CD4-positive, alpha-beta T cell treated with Interleukin-10 for 1 hour (primary cell): ENCODE measurements around the gene PRKCA.
"Not testable (repeated sequence)": the region's sequence is repeated elsewhere in the genome, so short reads cannot be mapped to it uniquely, and the experiment has no call there.

ENCODE experiments used
- DNase-seq: peaks from one replicate; pipeline ENCODE4 v3.0.0-alpha.2; 2020

Gene PRKCA

DNA sequence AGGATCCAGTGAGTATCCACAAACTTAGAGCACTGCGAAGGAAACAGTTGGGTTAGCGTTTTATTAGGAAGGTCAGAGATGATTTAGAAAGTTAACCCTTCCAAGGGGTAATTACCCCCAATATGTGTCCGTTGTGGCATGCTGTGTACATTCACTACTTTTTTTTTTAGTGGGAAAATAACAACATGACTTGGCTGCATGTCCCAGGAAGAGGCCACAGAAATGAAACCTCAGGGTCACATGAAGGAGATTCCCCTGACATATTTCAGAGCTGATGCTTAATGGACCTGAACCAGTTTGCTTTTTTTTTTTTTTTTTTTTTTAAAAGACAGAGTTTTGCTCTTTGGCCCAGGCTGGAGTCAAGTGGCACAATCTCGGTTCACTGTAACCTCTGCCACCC is 167.5 kb downstream of the PRKCA start:
- DNase-seq, result no peak

DNA sequence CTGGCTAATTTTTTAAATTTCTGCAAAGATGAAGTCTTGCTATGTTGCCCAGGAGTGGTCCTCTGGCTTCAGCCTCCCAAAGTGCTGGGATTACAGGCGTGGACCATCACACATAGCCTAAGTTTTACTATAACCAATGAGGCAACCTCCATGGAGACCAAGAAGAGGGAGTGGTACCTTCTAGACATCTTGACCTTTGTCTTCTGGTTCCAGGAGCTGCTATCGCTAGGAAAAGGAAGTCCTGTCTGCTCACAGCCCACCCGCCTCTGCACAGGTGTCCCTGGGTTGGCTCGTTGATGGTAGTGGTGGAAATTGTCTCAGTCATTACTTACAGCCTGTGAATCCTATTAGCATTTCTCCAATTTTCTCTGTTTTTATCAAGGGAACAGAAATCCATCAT is 169.7 kb downstream of the PRKCA start:
- DNase-seq, result no peak

DNA sequence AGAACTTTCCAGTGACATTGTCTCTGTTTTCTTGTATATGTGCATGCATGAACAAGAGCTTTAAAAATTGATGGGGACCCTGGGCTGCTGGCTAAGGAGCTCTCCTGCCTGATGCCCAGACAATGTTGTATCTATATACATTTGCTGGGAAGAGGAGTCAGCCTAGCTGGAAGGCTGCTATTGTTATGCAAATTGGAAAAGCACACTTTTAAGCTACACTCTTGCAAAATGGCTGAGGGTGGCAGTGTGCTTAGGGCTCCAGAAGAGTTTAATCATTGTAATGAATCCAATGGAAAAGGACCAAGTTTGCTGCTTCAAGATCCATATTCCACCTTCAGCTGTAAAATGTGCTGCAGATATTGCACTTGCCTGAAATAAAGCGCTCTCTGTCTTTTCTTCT is 171.8 kb downstream of the PRKCA start:
- no peak for DNase-seq

DNA sequence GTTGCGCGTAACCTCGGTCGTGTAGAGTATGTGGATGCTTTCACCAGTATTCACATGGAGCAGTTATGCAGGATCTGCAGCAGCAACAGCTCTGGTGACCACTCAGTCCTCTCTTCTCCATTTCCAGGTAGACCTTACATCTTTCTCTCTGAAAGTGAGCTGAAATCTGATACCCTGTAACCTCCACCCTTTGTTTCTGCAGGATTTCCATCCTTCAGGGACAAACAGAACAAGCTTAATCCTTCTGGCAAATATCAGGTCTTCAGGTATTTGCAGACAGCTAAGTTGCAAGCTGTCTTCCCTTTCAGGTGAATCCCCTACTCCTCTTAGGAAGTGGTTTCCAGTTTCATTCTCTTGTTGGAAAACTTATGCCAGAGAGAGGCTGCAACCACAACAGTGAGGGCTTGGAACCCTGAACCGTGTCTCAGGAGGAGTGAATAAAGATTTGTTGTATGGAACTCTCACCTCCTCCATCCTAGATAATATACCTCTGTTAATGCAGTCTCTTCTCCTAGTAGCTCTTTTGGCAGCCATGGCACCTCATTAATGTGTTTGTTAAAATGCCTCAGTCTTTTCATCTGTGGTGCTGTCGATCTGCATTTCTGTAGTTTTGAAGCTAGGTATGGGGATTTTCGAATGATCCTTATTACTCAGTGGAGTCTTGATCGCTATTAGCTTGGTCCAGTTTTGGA is 172.5 kb downstream of the PRKCA start:
- DNase-seq, result no peak

DNA sequence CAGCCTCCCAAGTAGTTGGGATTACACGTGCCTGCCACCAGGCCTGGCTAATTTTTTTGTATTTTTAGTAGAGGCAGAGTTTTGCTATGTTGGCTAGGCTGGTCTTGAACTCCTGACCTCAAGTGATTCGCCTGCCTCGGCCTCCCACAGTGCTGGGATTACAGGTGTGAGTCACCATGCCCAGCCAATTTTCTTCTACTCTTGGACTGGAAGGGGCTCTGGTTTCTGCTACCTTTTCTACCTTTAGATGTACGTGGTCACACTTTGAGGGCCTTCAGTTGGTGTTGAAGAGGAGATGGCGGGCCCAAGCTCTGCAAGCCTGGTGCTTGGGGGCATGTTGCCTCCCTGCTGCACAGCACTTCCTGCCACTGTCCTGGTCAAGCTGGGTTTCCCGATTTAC is 173.6 kb downstream of the PRKCA start:
- no peak for DNase-seq

DNA sequence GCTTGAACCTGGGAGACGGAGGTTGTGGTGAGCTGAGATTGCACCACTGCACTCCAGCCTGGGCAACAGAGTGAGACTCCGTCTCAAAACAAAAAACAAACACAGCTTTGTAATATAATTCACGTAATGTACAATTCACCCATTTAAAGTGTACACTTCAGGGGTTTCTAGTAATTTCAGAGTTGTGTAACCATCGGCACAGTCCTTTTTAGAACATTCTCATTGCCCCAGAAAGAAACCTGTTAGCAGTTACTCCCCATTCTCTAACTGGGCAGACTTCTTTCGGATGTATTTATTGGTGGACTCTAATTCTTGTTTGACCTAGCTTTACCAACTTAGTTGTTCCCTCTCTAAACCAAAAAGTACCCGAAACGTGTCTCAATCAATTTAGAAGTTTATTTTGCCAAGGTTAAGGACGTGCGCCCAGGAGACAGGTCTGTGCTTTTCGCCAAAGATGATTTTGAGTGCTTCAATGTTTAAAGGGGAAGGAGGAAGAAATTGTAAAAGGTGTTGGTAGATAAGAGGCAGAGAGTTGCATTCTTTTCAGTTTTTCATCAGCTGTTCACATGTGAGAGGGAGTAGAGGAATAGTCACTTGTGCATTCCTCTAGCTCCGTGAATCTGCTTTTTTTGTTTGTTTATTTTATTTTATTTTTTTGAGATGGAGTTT is 175.3 kb downstream of the PRKCA start:
- no peak for DNase-seq

DNA sequence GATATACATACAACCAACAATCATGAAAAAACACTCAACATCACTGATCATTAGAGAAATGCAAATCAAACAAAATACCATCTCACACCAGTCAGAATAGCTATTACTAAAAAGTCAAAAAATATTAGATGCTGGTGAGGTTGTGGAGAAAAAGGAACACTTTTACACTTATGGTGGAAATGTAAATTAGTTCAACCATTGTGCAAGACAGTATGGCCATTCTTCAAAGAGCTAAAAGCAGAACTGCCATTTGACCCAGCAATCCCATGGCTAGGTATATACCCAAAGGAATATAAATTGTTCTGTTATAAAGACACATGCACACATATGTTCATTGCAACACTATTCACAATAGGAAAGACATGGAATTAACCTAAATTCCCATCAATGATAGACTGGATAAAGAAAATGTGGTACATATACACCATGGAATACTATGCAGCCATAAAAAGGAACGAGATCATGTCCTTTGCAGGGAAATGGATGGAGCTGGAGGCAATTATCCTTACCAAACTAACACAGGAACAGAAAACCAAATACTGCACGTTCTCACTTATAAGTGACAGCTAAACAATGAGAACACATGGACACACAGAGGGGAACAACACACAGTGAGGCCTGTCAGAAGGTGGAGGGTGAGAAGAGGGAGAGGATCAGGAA is 176.9 kb downstream of the PRKCA start:
- not testable (repeated sequence) for DNase-seq

DNA sequence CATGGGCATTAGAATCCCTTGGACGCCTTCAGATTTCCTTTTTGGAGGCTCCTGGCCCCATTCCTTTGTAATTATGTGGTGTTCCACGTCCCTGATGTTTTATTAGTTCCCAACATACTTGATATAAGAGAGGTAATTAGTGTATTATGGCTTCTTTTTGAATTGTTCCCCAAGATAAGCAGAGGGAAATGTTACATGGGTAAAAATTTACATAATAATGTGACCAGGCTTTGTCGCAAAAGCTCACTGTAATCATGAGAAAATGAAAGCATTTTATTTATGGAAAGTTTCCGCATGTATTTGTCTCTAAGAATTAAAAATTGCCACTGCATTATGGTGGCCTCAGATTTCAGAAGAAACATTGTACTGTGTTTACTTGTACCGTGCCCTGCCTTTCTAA is 177.8 kb downstream of the PRKCA start:
- no peak for DNase-seq

DNA sequence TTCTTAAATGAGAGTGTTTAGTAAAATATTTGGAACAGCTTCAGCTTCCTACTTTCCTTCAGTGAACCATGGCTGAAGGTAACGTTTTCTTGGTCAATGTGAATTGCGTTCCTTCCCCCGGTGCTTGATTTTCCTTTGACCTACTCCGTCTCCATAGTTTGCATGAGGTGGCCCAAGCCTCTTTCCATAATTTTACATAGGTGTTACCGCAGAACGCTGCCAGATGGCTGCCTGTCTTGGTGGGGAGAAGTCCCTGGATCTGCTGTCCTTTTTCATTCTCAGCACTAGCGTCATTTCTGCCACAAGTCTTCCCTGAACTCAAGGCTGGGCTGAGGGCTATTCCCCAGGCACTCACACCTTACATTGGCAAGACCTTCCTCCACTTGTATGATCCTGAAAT is 178.4 kb downstream of the PRKCA start:
- DNase-seq, result no peak

DNA sequence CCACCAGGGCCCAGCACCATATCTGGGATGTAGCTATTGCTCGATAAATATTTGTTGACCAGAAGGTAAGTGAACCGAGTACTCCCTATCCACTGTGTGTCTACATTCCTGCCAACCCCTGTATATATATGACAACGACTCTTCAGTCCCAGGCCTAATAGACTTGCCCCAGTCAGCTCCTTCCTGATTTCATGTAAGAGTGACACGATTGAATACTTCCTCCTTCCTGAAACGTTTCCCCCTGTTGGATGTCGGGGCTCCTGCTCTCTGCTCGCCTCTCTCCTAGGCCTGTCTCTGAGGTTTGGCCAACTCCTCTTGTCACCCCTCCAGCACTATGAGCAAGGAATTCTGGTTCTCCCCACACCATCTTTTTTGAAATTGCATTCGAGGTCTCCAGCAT is 178.9 kb downstream of the PRKCA start:
- DNase-seq, result no peak

DNA sequence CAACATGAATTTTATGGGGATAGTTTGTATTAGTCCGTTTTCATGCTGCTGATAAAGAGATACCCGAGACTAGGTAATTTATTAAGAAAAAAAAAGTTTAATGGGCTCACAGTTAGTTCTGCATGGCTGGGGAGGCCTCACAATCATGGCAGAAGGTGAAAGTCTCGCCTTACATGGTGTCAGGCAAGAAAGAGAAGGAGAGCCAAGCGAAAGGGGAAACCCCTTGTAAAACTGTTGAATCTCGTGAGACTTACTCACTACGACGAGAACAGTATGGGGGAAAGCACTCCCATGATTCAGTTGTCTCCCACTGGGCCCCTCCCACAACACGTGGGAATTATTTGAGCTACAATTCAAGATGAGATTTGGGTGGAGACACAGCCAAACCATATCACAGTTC is 181.5 kb downstream of the PRKCA start:
- DNase-seq, result no peak

DNA sequence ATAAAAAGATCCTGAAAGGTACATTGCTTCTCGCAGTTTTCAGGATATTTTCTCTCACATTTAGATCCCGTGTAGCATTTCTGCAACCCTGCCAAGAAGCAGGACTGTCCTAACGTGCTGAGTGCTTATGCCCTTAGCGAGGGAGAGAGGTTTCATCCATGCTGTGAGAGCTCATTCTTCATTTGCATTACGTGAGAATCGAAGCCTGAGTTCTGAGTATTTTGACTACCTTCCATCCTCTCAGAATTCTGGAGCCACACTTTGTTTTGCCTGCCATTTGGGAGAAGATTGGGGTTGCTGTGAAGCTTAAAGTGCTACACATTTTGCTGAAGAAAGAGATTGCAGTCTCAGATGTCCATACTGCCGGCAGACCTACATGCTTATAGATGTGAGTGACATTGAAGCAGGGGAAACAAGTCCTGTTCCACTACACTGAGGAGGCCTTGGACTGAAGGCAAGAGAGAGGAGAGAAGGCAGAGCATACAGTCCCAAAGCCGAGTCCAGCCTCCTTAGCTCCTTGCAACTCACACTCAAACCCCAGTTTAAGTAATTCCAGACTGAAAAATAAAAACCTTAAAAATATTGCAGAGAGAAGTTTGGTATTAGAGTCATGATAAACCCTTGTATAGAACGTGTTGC is 183.0 kb downstream of the PRKCA start:
- no peak for DNase-seq

DNA sequence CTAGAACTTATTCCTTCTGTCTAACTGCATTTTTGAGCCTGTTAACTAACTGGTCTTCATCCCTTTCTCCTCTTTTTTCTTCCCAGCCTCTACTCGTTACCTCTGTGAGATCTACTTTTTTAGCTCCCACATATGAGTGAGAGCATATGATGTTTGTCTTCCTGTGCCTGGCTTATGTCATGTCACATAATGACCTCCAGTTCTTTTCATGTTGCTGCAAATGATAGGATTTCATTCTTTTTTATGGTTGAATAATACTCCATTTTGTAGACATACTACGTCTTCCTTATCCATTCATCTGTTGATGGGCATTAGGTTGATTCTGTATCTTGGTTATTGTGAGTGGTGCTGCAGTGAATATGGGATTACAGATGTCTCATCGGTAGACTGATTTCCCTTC is 184.7 kb downstream of the PRKCA start:
- no peak for DNase-seq

DNA sequence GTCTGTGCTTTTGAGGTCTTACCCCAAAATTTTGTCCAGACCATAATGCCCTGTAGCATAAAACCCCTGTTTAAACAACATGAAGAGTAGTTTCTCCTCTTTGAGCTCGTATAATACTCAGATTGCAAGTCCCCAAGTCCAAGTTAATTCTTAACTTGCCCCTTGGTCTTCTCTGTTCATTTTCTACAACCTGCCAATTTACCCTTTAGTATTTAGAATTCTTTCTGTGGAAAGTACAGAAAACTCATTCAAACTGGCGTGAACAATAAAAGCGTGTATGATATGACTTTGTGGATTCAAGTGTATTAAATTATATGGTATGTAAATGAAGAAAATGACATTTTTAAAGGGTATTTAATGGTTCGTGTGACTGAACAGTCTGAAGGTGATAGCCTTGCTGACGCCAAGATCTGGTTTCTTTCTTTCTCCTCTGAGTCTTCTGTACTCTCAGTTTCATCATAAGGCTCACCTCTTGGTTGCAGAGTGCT is 185.6 kb downstream of the PRKCA start:
- no peak for DNase-seq

DNA sequence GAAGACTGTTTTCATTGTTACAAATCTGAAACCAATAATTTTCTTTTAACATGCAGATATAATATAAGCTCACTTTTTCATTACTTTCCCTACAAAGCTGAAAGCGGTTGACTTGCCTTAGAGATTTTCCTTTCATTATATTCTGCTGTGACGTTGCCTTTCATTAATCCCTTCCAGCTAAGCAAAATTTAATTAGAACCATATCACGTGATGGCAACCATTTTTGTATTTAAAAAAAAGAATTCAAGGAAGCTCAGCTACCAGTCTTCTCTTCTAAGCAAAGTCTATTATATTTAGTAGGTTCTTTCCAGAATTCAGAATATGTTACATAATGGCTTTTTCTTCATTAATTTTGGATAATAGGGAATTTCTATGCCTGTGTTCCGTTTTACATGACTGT is 186.5 kb downstream of the PRKCA start:
- no peak for DNase-seq

DNA sequence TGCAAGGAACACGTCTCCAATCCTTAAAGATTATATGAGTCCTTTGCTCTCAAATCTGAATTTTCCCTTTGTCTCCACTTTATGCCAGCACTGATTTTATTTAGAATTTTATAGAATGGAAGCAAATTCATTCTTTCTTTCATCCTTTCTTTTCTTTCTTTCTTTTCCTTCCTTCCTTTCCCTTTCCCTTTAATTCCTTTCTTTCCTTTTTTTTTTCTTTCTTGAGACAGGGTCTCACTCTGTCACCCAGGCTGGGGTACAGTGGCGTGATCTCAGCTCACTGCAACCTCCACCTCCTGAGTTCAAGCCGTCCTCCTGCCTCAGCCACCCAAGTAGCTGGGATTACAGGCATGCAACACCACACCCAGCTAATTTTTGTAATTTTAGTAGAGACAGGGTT is 187.2 kb downstream of the PRKCA start:
- DNase-seq, result not testable (repeated sequence)

DNA sequence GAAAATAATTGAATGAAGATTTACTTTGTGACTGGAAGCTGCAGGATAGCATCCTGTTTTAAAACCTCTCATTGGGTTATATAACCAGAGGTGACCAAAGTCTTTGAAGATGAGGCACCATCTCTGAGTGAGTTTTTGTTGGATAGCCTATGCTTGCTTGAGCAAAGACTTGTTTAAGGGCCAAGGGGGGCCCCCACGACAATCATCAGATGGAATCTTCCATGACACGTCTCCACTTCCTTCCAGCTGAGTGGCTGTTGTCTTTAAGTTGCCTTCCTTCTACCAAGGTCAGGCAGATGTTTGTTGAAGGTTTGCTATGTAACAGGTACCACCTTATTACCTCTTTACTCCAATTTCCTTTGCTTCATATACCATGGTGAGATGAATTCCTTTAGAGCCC is 188.8 kb downstream of the PRKCA start:
- no peak for DNase-seq

DNA sequence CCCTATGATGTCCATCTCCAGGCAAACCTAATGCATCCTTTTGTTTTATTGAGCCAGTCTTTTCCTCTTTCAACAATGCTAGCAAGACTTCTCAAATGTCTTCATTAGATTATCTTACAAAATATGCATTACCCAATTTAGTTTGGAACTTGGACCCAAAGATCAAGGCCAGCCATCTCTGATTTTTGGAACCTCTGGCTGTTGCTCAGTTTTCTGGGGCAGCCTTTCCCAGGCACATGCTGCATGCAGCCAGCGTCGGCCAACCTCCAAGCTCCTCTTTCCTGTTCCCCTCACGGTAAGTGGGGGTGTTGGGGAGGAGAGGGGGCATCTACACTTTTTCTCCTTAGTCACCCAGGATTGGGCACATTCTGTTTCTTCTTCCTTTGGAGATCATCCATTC is 189.3 kb downstream of the PRKCA start:
- no peak for DNase-seq

DNA sequence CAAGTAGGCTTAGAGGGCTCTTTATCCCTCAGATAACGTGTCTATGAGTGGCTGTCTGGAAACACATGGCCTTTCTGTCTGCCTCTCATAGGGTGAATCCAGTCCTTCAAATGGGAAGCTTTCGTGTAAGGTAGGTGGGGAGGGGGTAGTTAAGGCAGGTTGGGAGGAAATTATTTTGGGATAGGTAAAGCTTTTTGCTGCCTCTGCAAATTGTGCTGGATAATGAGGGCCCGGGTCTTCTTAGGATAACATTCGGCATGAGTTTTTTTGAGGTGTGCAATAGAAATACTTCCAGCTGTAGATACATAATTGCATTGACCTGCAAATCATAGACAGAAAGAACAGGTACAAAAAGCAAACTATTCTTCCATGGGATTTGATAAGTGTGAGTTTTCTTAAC is 189.7 kb downstream of the PRKCA start:
- DNase-seq, result no peak

DNA sequence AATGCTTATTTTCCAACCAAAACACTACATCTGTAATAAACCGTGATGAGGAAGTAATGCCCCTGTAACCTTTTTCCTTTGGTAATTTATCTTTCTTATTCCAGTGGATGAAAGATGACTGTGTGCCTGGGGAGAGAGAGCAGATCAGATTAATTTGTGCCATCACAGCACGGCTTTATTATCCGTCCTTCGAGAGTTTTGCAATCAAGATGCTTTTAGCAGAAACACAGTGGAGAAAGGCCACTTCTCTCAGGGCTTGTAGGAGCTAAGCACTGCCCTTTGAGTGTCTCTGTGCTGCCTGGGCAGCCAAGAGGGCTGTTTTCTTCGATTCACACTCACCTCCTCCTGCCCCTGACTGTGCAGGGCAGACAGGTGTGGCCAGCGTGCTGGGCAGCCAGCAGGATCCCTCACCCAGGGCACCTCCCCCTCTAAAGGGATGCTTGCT is 190.2 kb downstream of the PRKCA start:
- no peak for DNase-seq

DNA sequence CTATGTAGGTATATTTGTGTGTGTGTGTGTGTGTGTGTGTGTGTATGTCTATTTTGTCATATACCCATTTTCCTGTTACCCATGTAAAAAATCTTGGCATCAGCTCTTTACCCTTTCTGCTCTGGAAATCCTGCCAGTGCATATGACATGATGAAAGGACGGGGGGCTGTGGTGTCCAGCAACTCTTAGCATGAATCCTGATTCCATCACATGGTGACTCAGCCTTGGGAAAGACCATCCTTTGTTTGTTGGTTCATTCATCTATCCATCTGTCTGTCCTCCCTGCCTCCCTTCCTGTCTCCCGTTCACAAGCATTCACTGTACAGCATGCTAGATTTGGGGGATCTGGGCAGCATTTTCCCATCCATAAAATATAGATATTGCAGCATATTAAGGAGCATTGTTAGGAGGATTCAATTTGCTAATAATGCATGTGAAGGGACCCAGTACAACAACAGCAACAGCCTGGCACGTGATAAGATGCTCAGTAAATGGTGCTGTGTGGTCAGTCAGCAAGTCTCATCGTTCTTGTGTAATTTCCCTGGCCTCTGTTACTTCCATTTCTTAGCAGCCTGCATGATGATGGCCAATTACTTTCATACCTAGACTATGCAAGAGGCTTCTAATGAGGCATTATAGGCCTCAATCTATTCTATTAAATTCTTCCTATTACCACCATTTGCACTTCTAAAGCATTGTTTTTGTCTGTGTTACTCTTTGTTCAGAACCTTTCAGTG is 191.0 kb downstream of the PRKCA start:
- no peak for DNase-seq

DNA sequence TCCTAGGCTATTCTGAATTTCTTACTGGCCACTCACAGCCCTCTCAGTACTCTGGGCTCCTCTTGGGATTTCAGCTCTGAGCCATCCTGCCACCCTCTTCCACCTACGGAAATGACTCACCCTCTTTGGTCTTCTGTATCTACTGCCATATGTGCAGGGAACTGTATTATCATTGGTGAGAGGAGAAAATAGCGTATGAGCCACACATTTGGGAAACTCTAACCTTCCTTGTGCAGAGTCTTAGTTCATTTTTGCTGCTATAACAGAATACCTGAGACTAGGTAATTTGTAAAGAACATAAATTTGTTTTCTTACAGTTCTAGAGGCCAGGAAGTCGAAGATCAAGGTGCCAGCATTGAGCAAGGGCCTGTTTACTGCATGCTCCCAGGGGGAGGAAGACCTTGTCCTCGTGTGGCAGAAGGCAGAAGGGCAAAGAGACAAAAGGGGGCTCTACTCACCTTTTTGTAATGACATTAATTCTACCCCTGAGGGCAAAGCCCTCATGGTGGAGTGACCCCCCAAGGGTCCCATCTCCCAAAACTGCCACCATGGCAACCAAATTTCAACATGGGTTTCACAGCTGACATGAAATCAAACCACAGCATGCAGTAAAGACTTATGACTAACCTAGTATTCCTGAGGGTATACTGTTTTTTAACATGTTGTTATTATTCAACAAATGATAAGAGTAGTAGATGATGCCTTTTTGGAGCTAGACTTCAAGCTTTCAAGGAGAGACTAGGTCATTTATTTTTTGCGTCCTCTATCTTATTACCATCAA is 191.8 kb downstream of the PRKCA start:
- no peak for DNase-seq
